ENCODE measurements around the gene DENND1A.

- TF ChIP-seq POLR2A (IDR thresholded peaks at IDR 0.05; ENCODE audit: low read depth), result no peak
- TF ChIP-seq CTCF (IDR thresholded peaks at IDR 0.05), result no peak
Observed at GRCh38 chr9:123798195-123798594, 131.7 kb downstream of the DENND1A start.
